Lower lobe of right lung (tissue), 2 donors: ENCODE data around the gene GALNT11. TPM values are rescaled to one million over a fixed set of nuclear protein-coding genes. Genes with fewer than 3 reads are reported as not detected.

ENCODE experiments used
- ATAC-seq, 2 donors: fragments of 200-7000 bp; cut with Tn5 transposase; one replicate each; pipeline ENCODE4 v1.9.1; 2020 to 2022; ENCODE audit warnings: mild to moderate bottlenecking in 2 of 2, moderate library complexity in 2 of 2
- DNase-seq: peaks from one replicate; pipeline ENCODE4 v3.0.0-alpha.2; 2020
- H3K27ac ChIP-seq: fragments of 200-600 bp; one replicate; pipeline ENCODE4 v1.8.0; 2022
- H3K27me3 ChIP-seq: fragments of 200-600 bp; one replicate; pipeline ENCODE4 v1.8.0; 2022; ENCODE audit warnings: low read depth
- H3K36me3 ChIP-seq: fragments of 200-600 bp; one replicate; pipeline ENCODE4 v1.8.0; 2022; ENCODE audit warnings: mild to moderate bottlenecking
- H3K4me1 ChIP-seq: fragments of 200-600 bp; one replicate; pipeline ENCODE4 v1.8.0; 2022
- H3K4me3 ChIP-seq: fragments of 200-600 bp; one replicate; pipeline ENCODE4 v1.8.0; 2022; ENCODE audit warnings: mild to moderate bottlenecking
- H3K9me3 ChIP-seq: fragments of 200-600 bp; one replicate; pipeline ENCODE4 v1.8.0; 2022
- intact Hi-C: fragments of 100-400 bp; cut with DNase I; formaldehyde crosslinking; loops from one replicate; pipeline ENCODE4 v1.11.0; 2022
- total RNA-seq: library from RNA; stranded (reverse); fragmentation: NEBNext Ultra II Directional; extraction: Animal tissue kit (Norgen Biotek cat#: 25700); gene quantifications from one replicate; pipeline ENCODE4 v1.2.1, GENCODE V29; 2021
- TF ChIP-seq, protein P1 (sequence below): fragments of 200-600 bp; IDR thresholded peaks from one replicate; pipeline ENCODE4 v1.8.0; 2022; ENCODE audit warnings: antibody characterized with exemption, mild to moderate bottlenecking
- donor health status: DM: no; HTN: yes; CAD: no; lungs with severe emphysema.

The GALNT11 gene
- total RNA-seq, 1 donor from 2014 or later, result 39.6 TPM

DNA sequence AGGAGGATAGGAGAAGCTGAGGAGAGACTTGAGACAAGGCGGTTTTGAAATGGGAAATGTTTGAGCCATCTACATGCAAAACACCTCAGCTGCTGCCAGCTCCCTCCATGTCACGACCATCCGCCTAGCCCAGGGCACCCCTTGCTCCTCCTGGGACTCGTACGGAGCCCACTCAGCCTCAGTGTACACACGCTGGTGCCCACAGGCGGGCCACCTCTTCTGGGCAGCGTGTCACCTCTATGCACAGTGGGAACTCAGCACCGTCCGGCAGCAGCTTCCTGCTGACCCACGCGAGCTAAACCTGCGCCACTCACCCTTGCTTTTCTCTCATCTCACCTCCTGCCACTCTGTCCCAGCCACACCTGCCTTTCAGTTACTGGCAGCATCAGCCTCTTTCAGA is 108.3 kb downstream of the GALNT11 start:
- TF ChIP-seq, protein P1, sequence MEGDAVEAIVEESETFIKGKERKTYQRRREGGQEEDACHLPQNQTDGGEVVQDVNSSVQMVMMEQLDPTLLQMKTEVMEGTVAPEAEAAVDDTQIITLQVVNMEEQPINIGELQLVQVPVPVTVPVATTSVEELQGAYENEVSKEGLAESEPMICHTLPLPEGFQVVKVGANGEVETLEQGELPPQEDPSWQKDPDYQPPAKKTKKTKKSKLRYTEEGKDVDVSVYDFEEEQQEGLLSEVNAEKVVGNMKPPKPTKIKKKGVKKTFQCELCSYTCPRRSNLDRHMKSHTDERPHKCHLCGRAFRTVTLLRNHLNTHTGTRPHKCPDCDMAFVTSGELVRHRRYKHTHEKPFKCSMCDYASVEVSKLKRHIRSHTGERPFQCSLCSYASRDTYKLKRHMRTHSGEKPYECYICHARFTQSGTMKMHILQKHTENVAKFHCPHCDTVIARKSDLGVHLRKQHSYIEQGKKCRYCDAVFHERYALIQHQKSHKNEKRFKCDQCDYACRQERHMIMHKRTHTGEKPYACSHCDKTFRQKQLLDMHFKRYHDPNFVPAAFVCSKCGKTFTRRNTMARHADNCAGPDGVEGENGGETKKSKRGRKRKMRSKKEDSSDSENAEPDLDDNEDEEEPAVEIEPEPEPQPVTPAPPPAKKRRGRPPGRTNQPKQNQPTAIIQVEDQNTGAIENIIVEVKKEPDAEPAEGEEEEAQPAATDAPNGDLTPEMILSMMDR, result no peak
- Histone ChIP-seq H3K27me3 (no peaks in the 10 kb centered on the region), H3K27ac (no peak overlapping the region), H3K4me3 (no peak overlapping the region), H3K9me3 (no peaks in the 10 kb centered on the region), H3K36me3 (peaks cover 81% of the 10 kb centered on the region), H3K4me1 (peaks cover 7% of the 10 kb centered on the region)
- intact Hi-C loops, result no loop called here
- peak in 1 of 2 donors; percentile 20 for ATAC-seq
- DNase-seq, result no peak

DNA sequence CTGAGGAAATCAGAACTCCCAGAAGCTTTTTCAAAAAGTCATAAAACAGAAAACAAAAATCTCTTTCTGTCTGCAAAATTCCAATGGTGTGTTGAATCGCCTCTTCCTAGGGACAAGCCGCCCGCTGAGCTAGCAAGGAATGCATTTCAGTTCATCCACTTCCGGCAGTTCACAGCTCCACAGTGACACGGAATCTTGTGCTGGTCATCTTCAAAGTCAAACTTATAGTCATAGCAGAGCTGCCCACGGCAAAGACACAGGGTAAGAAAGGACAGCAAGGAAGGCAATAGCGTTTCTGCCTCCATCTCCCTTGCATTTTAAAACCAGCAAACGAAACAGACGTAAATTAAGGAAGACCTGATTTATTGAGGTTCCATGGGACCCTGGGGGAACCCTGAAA is 111.2 kb downstream of the GALNT11 start:
- TF ChIP-seq, protein P1, result no peak
- peaks cover 88% of the 10 kb centered on the region for H3K36me3 ChIP-seq
- DNase-seq (no peak), ATAC-seq (no peak)
- H3K9me3 ChIP-seq, result no peaks in the 10 kb centered on the region
- H3K27me3 ChIP-seq, result no peaks in the 10 kb centered on the region
- H3K4me1 ChIP-seq, result peaks cover 7% of the 10 kb centered on the region
- H3K4me3 ChIP-seq, result no peak overlapping the region
- intact Hi-C loops, result no loop called here
- peak overlapping the region; percentile 7 for H3K27ac ChIP-seq

DNA sequence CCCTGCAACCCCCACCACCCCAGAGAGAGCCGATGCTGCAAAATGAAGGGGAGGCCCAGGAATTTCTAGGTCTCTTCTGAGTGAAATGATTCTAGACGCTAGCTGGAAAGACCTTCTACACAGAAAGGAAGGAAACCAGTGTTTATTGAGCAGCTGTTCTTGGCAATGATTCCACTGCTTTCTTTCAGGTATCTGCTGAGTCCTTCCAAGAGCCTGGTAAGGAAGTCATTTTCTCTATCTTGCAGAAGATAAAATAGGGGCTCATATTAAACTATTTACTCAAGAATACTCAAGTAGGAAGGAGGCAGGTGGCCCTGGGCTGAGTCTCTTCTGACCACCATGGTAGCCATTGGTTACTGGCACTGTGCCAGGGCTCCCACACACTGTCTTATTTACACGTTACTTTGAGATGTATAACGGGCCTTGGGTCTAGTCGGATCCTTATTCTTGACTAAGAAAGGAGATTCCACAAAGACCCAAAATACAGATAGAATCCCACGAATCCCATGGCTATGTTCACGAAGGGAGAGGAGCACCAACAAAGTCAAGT is 112.1 kb downstream of the GALNT11 start:
- H3K27me3 ChIP-seq, result no peaks in the 10 kb centered on the region
- ATAC-seq (no peak), DNase-seq (no peak)
- TF ChIP-seq, protein P1, result no peak
- H3K4me1 ChIP-seq, result peaks cover 7% of the 10 kb centered on the region
- peaks cover 88% of the 10 kb centered on the region for H3K36me3 ChIP-seq
- H3K9me3 ChIP-seq, result no peaks in the 10 kb centered on the region
- no peak overlapping the region for H3K27ac ChIP-seq
- no peak overlapping the region for H3K4me3 ChIP-seq
- intact Hi-C loops, result no loop called here

DNA sequence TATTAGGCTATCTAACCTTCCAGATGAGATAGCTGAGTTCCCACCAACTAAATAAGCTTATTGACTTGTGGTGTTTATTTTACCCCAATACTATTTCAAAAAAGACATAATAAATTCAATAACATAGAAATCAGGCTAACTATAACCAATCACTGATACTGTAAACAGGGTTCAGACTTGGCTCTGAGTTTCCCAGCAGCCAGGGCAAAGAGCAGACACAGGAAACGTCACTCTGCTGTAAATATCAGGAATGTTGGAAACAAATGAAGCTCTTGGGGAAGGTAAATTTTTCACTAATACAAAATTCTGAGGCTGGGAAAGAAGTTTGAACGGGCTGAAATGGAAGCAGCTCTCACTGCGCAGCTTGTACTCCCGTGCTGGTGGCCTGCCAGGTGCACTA is 114.6 kb downstream of the GALNT11 start:
- no peak for ATAC-seq
- TF ChIP-seq, protein P1, result no peak
- Histone ChIP-seq H3K4me1 (peaks cover 7% of the 10 kb centered on the region), H3K4me3 (no peak overlapping the region), H3K9me3 (no peaks in the 10 kb centered on the region), H3K27ac (no peak overlapping the region), H3K27me3 (no peaks in the 10 kb centered on the region), H3K36me3 (peaks cover 96% of the 10 kb centered on the region)
- no peak for DNase-seq
- intact Hi-C loops, result no loop called here

DNA sequence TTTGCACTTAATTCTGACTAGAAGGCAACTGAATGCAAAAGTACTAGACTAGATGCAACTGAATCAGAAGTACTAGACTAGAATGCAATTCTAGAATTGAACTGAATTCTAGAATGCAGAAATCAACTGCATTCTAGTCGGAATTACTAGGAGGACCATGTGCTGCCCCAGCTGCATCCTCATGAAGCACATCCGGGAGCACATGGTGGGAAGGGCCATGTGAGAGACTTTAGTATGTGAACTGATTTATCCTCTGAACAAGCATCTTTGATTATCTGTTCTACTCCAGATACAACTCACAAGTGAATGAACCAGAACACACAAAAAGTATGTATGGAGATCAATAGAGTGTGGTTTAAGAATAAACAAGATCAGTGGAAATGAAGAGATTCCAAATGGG is 115.1 kb downstream of the GALNT11 start:
- H3K27ac ChIP-seq, result no peak overlapping the region
- peaks cover 100% of the 10 kb centered on the region for H3K36me3 ChIP-seq
- no peak overlapping the region for H3K4me3 ChIP-seq
- DNase-seq (no peak), ATAC-seq (no peak)
- no peaks in the 10 kb centered on the region for H3K27me3 ChIP-seq
- H3K9me3 ChIP-seq, result no peaks in the 10 kb centered on the region
- TF ChIP-seq, protein P1, result no peak
- H3K4me1 ChIP-seq, result peaks cover 7% of the 10 kb centered on the region
- intact Hi-C loops, result no loop called here
